B cell (primary cell): Measurements from ENCODE around the gene IRF8. TPM values are rescaled to one million over a fixed set of nuclear protein-coding genes. Genes with fewer than 3 reads are reported as not detected.

Source experiments
- ATAC-seq: fragments of 200-7000 bp; cut with Tn5 transposase; one replicate; pipeline ENCODE4 v1.10.0; 2021; ENCODE audit warnings: low read depth, mild to moderate bottlenecking, moderate number of reproducible peaks, moderate library complexity
- CTCF ChIA-PET: fragments of 350-600 bp; sonication (Branson Sonifier 250); formaldehyde crosslinking; loops from one replicate; lab custom pipeline; 2021; ENCODE audit warnings: antibody characterized with exemption, inconsistent platforms; lab: Charles Lee
- POLR2A ChIA-PET: fragments of 350-600 bp; sonication (Branson Sonifier 250); formaldehyde crosslinking; loops from one replicate; lab custom pipeline; 2021; ENCODE audit warnings: antibody characterized with exemption; lab: Charles Lee
- DNase-seq: peaks from one replicate; pipeline ENCODE4 v3.0.0; 2013
- H2AFZ ChIP-seq: 2 replicates; pipeline ENCODE4 v1.6.1; 2012; ENCODE audit warnings: mild to moderate bottlenecking, low read depth, low read length; ENCODE audit not compliant: insufficient read depth, poor library complexity, severe bottlenecking
- H3K27ac ChIP-seq, 2 donors: 1 replicate in 1 of 2; 2 replicates in 1 of 2; pipeline ENCODE4 v1.5.1; 2012 to 2013; ENCODE audit warnings: low read length in 2 of 2, mild to moderate bottlenecking in 2 of 2, moderate library complexity in 1 of 2
- H3K27me3 ChIP-seq, 4 experiments: fragments of 200-600 bp in 1 of 4; sonication (generic) in 1 of 4; replicated peaks in 1 of 4; 1 replicate in 2 of 4; 2 replicates in 2 of 4; pipeline versions ENCODE4 v1.6.1 to v1.7.0; 2013 to 2016; ENCODE audit warnings: low read length in 3 of 4, mild to moderate bottlenecking in 2 of 4, mixed read lengths in 1 of 4, moderate library complexity in 1 of 4; ENCODE audit not compliant: insufficient read depth in 4 of 4, control insufficient read depth in 3 of 4; ENCODE audit errors: control extremely low read depth in 1 of 4
- H3K36me3 ChIP-seq, 2 experiments: replicated peaks in 1 of 2; 1 replicate in 1 of 2; 2 replicates in 1 of 2; pipeline versions ENCODE4 v1.6.1 to v1.7.1; 2013; ENCODE audit warnings: low read length in 1 of 2; ENCODE audit not compliant: insufficient read depth in 2 of 2, control insufficient read depth in 1 of 2; ENCODE audit errors: control extremely low read depth in 1 of 2, extremely low read depth in 1 of 2
- H3K4me1 ChIP-seq, 2 donors: fragments of 200-600 bp in 1 of 2; sonication (generic) in 1 of 2; 1 replicate in 1 of 2; 2 replicates in 1 of 2; pipeline versions ENCODE4 v1.5.1 to v1.6.1; 2013 to 2017; ENCODE audit warnings: low read length in 2 of 2; ENCODE audit not compliant: control insufficient read depth in 2 of 2, insufficient read depth in 2 of 2
- H3K4me2 ChIP-seq: replicated peaks from 2 replicates; pipeline ENCODE3; 2012; ENCODE audit warnings: mild to moderate bottlenecking, low read depth, low read length; ENCODE audit not compliant: poor library complexity, severe bottlenecking
- H3K4me3 ChIP-seq, 5 experiments: fragments of 200-600 bp in 1 of 5; sonication (generic) in 1 of 5; 1 replicate in 3 of 5; 2 replicates in 2 of 5; pipeline versions ENCODE4 v1.5.1 to v1.7.0; 2011 to 2016; ENCODE audit warnings: low read length in 4 of 5, mild to moderate bottlenecking in 4 of 5, low read depth in 2 of 5, control low read depth in 1 of 5, moderate library complexity in 1 of 5; ENCODE audit not compliant: insufficient read depth in 1 of 5; ENCODE audit errors: control extremely low read depth in 1 of 5, extremely low read depth in 1 of 5
- H3K79me2 ChIP-seq: fragments of 200-600 bp; sonication (generic); one replicate; pipeline ENCODE4 v1.6.0; 2016; ENCODE audit warnings: low read length; ENCODE audit not compliant: control insufficient read depth, insufficient read depth
- H3K9ac ChIP-seq: fragments of 200-600 bp; sonication (generic); 2 replicates; pipeline ENCODE4 v1.6.1; 2017; ENCODE audit warnings: mild to moderate bottlenecking, low read length, moderate library complexity
- H3K9me3 ChIP-seq, 3 donors: one replicate each; pipeline versions ENCODE4 v1.6.1 to v1.7.1; 2013; ENCODE audit warnings: low read length in 2 of 3; ENCODE audit not compliant: control insufficient read depth in 2 of 3, insufficient read depth in 1 of 3; ENCODE audit errors: control extremely low read depth in 1 of 3
- H4K20me1 ChIP-seq: 2 replicates; pipeline ENCODE4 v1.6.0; 2012; ENCODE audit warnings: mild to moderate bottlenecking, low read length; ENCODE audit not compliant: insufficient read depth, control insufficient read depth, poor library complexity, severe bottlenecking
- H3K27ac Mint-ChIP-seq: one replicate; pipeline ENCODE4 v1.8.0; 2021; ENCODE audit warnings: mixed read lengths
- H3K27me3 Mint-ChIP-seq: one replicate; pipeline ENCODE4 v1.8.0; 2021; ENCODE audit warnings: mixed read lengths
- H3K4me1 Mint-ChIP-seq: one replicate; pipeline ENCODE4 v1.8.0; 2021; ENCODE audit warnings: mixed read lengths
- H3K4me3 Mint-ChIP-seq: one replicate; pipeline ENCODE4 v1.8.0; 2021; ENCODE audit warnings: mixed read lengths
- H3K9me3 Mint-ChIP-seq: one replicate; pipeline ENCODE4 v1.8.0; 2022; ENCODE audit warnings: mixed read lengths; ENCODE audit not compliant: insufficient read depth
- CTCF ChIP-seq: fragments of 200-600 bp; IDR thresholded peaks from one replicate; pipeline ENCODE4 v1.8.0; 2022; ENCODE audit warnings: antibody characterized with exemption, mild to moderate bottlenecking
- EZH2 ChIP-seq: IDR thresholded peaks from 2 replicates; pipeline ENCODE4 v1.6.1; 2012; ENCODE audit warnings: borderline replicate concordance, low read depth, mild to moderate bottlenecking, moderate library complexity, low read length; ENCODE audit not compliant: insufficient read depth, poor library complexity, severe bottlenecking
- WGBS: methylation state at CpG from one replicate; pipeline ENCODE4 v1.1.5; 2013; ENCODE audit warnings: missing lambda C conversion rate; ENCODE audit not compliant: insufficient coverage; 5-methylcytosine and 5-hydroxymethylcytosine counted together
- intact Hi-C: fragments of 100-400 bp; cut with micrococcal nuclease; formaldehyde crosslinking; loops from one replicate; pipeline ENCODE4 v1.10.0; 2022
- polyA plus RNA-seq: library from polyadenylated mRNA; depleted of rRNA; stranded (reverse); fragments of >200 nt; gene quantifications from 2 replicates; pipeline ENCODE4 v1.2.3, GENCODE V29; 2012
- total RNA-seq, 2 donors: library from RNA; stranded (reverse); fragments of 120-200 nt in 1 of 2; gene quantifications; 1 replicate in 1 of 2; 2 replicates in 1 of 2; pipeline versions ENCODE4 v1.2.3 to v1.2.4, GENCODE V29; 2013 to 2022

Gene IRF8
- total and polyA plus RNA-seq, 2 donors (not counting 1 experiment from before 2014, with no cell fraction given) = 309 to 332 TPM

DNA sequence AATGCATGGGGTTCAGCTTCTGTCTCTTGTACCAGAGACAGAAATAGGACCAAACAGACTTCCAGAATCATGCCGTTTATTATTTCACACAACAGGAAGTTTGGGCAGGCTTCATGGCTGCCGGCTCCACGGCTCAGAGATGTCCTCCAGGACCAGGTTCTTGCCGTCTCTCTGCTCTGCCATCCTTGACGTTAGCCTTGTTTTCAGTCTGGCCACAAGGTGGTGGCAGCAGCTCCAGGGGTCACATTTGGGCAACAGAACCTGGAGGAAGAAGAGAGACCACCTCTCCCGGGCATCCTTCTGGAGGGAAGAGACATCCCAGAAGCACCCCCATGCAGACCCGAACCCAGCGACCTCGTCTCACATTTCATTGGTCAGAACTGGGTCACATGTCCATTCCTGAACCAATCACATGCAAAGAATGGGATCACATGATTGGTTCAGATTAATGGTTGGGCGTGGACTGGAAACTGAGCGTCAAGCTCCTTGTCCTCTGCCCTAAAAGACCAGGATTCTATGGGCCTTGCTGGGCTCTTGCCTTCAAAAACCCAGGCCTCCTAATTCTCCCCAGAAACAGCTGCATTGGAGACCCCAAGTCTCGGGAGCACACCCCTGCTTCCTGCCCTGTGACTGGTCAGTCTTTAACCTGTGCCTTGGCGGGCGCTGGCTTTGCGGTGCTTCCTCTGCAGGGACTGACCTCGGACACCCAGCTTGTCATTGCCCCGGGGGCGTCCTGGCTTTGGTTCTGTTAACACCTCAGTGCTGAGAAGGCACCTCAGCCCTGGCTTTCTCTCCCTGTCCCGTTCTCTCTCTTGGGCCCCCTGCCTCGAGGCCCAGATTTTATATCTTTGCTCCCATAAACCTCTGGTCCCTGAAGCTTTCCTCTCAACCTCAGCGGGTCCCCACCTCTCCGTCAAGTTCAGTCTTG is 63.3 kb downstream of the IRF8 start:
- ChIA-PET CTCF (interaction anchor here (0.7 to 2.6 kb wide), 4 partner anchors 18 to 141 kb away, joined by 3 to 10 read pairs (median 3); no protein-coding TSS in a partner anchor), POLR2A (interaction anchor here (1.2 kb wide), 1 partner anchor 16 kb away, joined by 3 read pairs; no protein-coding TSS in a partner anchor)
- peaks cover 0 to 7% (median 0%) of the 10 kb centered on the region in 3 donors for H3K9me3 ChIP-seq
- H3K27ac ChIP-seq = no peak overlapping the region
- H3K27me3 ChIP-seq = no peaks in the 10 kb centered on the region
- Mint-ChIP-seq H3K27me3 (no peaks in the 10 kb centered on the region), H3K4me1 (peaks cover 46% of the 10 kb centered on the region), H3K4me3 (no peak overlapping the region), H3K27ac (no peak overlapping the region), H3K9me3 (peaks cover 2% of the 10 kb centered on the region)
- no peak overlapping the region for H3K4me2 ChIP-seq
- WGBS = 94% methylated on average over 16 of the region's 22 CpGs
- no peak overlapping the region for H3K4me3 ChIP-seq
- H3K36me3 ChIP-seq = no peaks in the 10 kb centered on the region
- no peak overlapping the region for H2AFZ ChIP-seq
- no peaks in the 10 kb centered on the region for H3K79me2 ChIP-seq
- no peak for ATAC-seq
- TF ChIP-seq CTCF (no peak), EZH2 (no peak)
- H3K9ac ChIP-seq = no peak overlapping the region
- H4K20me1 ChIP-seq = no peaks in the 10 kb centered on the region
- peaks cover 21 to 41% of the 10 kb centered on the region in 2 donors for H3K4me1 ChIP-seq
- intact Hi-C loops = no loop called here
- DNase-seq = no peak
